GM23338 (cell line): ENCODE measurements around the gene S1PR2.

Experiments
- CREB1 ChIP-seq: fragments of 250-450 bp; sonication (Bioruptor Pico); IDR thresholded peaks from 2 replicates; pipeline ENCODE4 v1.5.0; 2020; ENCODE audit warnings: low read depth, mild to moderate bottlenecking, moderate library complexity
- EZH2phosphoT487 ChIP-seq: fragments of 200-600 bp; sonication (generic); IDR thresholded peaks from one replicate; pipeline ENCODE4 v1.8.1; 2018; ENCODE audit warnings: antibody characterized with exemption; ENCODE audit not compliant: unreplicated experiment
- JUNB ChIP-seq: IDR thresholded peaks from one replicate; pipeline ENCODE4 v1.6.1; 2016; ENCODE audit warnings: antibody characterized with exemption; ENCODE audit not compliant: unreplicated experiment
- STAT1 ChIP-seq: IDR thresholded peaks from one replicate; pipeline ENCODE4 v1.6.1; 2016; ENCODE audit warnings: antibody characterized with exemption; ENCODE audit not compliant: unreplicated experiment
- TF ChIP-seq, protein P1 (sequence below), 2 experiments: fragments of 200-600 bp in 1 of 2; sonication (generic) in 1 of 2; conservative IDR thresholded peaks; 2 replicates each; pipeline versions ENCODE4 v1.5.1 to v1.6.1; 2016 to 2017; ENCODE audit warnings: antibody characterized with exemption in 2 of 2, low read depth in 2 of 2, mild to moderate bottlenecking in 2 of 2, moderate library complexity in 1 of 2

DNA sequence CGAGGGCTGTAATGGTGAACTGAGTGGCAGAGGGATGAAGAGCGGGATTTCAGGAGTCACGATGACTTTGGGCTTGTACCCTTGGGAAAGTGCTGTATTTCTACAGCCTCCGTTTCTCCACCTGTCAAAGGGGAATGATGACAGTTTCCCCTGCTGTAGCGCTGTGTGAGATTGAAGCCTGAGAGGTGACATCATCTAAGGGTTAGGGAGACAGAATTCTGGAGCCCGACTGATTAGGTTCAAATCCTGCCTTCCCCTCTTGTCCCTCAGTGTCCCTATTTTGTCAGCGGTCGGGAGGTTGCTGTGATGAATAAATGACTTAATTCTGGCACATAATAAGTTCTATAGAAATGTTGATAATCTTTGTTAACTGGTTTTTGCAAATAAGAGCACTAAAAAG, 21.6 kb upstream of the S1PR2 start:
- TF ChIP-seq, protein P1, sequence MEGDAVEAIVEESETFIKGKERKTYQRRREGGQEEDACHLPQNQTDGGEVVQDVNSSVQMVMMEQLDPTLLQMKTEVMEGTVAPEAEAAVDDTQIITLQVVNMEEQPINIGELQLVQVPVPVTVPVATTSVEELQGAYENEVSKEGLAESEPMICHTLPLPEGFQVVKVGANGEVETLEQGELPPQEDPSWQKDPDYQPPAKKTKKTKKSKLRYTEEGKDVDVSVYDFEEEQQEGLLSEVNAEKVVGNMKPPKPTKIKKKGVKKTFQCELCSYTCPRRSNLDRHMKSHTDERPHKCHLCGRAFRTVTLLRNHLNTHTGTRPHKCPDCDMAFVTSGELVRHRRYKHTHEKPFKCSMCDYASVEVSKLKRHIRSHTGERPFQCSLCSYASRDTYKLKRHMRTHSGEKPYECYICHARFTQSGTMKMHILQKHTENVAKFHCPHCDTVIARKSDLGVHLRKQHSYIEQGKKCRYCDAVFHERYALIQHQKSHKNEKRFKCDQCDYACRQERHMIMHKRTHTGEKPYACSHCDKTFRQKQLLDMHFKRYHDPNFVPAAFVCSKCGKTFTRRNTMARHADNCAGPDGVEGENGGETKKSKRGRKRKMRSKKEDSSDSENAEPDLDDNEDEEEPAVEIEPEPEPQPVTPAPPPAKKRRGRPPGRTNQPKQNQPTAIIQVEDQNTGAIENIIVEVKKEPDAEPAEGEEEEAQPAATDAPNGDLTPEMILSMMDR (conservative IDR thresholded peaks at IDR 0.05; ENCODE audit: low read depth in 2 of 2): no peak
- no peak for TF ChIP-seq STAT1
- TF ChIP-seq EZH2phosphoT487: no peak
- no peak for TF ChIP-seq JUNB
- no peak for TF ChIP-seq CREB1 (CRISPR knock-in tag)
